Hematopoietic multipotent progenitor cell (in vitro differentiated cells): ENCODE results near the gene BCOR. TPM values are rescaled to one million over a fixed set of nuclear protein-coding genes. Genes with fewer than 3 reads are reported as not detected.
A peak's percentile ranks its signal among the peaks of the same experiment; 100 is the strongest.

ENCODE experiments used
- DNase-seq, 3 donors: peaks; one replicate each; pipeline ENCODE4 v3.0.0-alpha.2; 2011 to 2015; ENCODE audit warnings: low read depth in 2 of 3, low spot score in 2 of 3
- total RNA-seq: library from RNA; depleted of rRNA; stranded (reverse); fragments of >200 nt; gene quantifications from one replicate; pipeline ENCODE4 v1.2.3, GENCODE V29; 2012

Gene BCOR
- total RNA-seq, 1 donor = 79.4 TPM

DNA sequence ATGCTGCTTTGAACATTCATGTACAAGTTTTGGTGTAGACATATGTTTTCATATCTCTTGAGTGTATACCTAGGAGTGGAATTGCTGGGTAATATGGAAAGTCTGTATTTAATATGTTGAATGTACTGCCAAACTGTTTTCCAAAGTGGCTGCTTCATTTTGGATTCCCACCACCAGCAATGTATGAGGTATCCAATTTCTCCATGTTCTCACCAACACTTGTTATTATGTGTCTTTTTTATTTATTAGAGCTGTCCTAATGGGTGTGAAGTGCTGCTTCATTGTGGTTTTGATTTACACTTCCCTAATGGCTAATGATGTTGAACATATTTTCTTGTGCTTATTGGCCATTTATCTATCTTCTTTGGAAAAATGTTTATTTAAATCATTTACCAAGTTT, 60.4 kb downstream of the BCOR start:
- DNase-seq = no peak

DNA sequence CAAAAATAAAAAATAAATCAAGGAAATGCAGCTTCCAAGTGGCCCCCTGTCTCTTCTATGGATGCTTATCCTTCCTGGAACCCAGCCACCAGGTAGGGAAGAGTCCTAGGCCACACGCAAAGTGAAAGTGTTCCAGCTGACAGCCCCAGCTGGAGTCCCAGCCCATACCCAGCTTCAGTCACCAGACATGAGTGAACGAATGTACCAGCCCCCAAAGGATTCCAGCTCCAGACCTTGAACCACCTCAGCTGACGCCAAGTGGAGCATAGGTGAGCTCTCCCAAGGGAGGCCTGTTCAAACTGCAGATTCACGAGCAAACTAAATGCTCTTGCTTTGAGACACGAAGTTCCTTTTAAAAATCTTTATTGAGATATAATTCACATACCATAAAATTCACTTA, 62.0 kb downstream of the BCOR start:
- DNase-seq = no peak

GRCh38 chrX:40031911-40032310, 65.8 kb downstream of the BCOR start:
- DNase-seq = no peak

- DNase-seq = no peak
Observed at GRCh38 chrX:40030205-40030604, 67.6 kb downstream of the BCOR start.

DNA sequence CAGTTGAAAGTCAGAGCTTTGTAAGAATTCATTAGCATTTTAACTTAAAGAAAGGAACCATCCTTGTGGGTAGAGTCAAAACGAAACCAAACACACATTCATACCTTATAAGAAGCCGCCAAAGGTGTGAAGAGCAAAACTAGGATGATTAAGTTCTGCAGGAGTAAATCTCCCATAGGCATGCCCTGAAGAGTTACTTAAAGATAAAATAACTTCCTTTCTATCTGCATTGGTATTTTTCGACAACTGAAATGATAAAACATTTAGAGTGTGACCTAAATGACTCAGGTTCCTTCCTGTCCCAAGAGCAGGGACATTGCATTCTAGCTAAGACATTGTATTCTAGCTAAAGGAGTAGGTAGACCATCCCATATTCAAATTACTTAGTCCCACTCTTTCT, 75.3 kb downstream of the BCOR start:
- no peak for DNase-seq

DNA sequence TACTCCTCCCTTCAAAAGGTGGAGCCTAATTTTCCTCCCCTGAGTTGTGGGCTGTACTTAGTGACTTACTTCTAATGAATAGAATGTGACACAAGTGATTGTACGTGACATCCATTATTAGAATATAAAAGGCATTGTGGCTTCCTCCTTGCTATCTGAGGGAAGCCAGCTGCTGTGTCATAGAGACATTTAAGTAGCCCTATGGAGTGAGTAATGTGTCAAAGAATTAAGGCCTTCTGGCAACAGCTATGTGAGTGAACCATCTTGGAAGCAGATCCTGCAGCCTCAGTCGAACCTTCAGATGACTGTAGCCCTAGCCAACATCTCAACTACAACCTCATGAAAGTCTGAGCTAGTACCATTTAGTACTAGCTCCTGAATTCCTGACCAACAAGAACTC, 76.1 kb downstream of the BCOR start:
- no peak for DNase-seq

GRCh38 chrX:40019541-40019940, 78.2 kb downstream of the BCOR start:
- DNase-seq = no peak

GRCh38 chrX:40018041-40018440, 79.7 kb downstream of the BCOR start:
- no peak for DNase-seq

GRCh38 chrX:40016749-40017148, 81.0 kb downstream of the BCOR start:
- no peak for DNase-seq

GRCh38 chrX:40015693-40016092, 82.1 kb downstream of the BCOR start:
- DNase-seq = no peak

DNA sequence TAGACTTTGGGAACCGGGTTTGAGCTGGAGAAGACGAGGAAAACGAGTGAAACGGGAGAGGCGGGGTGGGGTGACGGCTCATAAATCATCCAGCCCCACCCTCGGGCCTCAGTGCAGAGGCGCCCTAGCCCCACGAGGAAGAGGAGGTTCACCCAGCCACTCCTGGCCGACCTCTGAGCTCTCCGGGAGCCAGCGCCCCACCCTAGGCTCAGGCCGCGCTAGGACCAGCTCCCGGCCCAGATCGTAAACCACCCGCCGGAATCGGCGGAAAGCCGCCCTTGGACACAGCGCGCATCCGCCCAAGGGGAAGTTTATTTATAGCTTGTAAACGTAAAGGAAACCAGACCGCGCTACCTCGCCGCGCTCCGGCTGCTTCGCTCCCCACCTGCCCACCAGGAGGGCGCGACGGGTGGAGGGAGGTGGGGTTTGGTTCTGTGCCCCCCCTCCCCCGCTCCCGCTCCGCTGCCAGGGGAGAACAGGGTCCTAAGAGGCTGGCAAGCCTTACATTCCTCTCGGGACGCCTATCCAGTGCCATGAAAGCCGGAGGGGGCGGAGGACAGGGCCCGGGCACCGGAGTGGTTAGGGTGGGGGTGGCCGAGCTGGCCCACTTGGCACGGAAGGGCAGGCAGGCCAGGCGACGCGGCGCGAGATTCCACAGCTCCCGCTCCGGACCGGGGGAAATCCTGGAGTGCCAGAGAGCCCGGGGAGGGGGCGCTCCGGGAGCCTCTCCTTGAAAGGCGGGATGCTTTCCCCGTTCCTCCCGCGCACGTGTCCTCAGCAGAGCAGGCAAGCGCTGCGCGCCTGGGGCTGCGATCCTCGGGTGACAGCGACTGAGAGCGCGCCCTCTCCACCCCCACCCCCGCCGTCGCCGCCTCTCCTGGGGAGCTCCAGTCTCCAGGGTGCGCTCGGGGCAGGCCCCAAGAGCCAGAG, 84.2 kb downstream of the BCOR start:
- peak in 2 of 3 donors; percentile 63 to 79 for DNase-seq

GRCh38 chrX:40012868-40013265, 84.9 kb downstream of the BCOR start:
- peak in 2 of 3 donors; percentile 26 to 29 for DNase-seq

- peak in 1 of 3 donors; percentile 41 for DNase-seq
Observed at GRCh38 chrX:40012039-40012867, 85.5 kb downstream of the BCOR start.

- DNase-seq = peak in 1 of 3 donors; percentile 46
Observed at GRCh38 chrX:40011322-40012038, 86.3 kb downstream of the BCOR start.

GRCh38 chrX:40010550-40011321, 87.0 kb downstream of the BCOR start:
- DNase-seq = peak in 2 of 3 donors; percentile 30 to 49

GRCh38 chrX:40009890-40010289, 87.9 kb downstream of the BCOR start:
- DNase-seq = no peak

DNA sequence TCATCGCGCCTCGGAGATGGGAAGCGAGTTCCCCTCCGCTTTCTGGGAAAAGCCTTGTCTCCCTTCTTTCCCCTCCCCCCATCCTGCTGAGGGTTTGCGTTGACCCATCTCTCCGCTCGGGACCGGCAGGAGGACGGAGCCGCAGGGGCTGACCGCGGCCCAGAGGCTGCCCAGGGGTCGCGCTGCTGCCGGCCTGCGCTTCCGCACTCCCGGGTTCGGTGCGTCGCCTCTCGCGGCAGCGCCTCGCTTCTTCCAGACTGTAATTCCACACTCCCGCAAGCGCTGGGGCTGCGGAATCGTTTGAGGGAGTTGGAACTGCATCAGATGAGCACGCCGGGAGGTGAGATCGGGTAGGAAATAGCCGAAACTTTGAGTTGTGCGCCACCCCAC, 88.3 kb downstream of the BCOR start:
- no peak for DNase-seq

DNA sequence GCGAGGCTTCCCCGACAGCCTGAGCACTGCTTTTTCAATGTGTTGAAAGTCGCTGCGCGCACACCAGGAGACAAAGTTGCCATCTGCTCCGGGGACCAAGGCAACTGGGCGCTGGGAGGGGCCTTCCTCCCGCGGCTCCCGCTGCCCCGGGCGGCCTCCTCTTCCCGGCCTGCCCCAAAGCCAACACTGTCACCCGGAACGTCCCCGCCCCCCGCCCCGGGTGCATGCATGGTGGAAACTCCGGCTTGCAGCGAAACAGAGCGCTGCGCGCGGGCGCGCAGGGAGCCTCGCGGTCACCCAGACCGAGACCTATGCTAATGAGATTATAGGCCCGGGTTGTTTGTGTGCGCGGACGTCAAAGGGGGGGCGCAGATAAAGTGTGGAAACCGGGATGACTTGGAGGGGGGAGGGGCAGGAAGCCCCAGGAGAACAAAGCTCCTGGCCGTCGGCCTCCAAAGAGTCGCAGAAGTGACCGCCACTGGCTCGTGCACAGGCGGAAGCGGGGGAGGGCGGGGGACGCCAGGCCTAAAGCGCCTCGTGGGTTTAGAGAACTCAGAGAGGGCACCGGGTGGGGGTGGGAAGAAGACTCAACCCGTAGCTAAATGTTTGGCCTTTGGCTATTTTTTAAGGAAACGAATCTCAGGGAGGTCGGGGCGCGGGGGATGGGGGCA, 88.8 kb downstream of the BCOR start:
- DNase-seq = peak in 2 of 3 donors; percentile 36 to 46
